ENCODE measurements around the gene THUMPD2. TPM values are rescaled to one million over a fixed set of nuclear protein-coding genes. Genes with fewer than 3 reads are reported as not detected.

THUMPD2 gene
- total and polyA plus RNA-seq, 4 experiments from 2014 or later, result 5.6 to 11.6 (median 8.4) TPM

DNA sequence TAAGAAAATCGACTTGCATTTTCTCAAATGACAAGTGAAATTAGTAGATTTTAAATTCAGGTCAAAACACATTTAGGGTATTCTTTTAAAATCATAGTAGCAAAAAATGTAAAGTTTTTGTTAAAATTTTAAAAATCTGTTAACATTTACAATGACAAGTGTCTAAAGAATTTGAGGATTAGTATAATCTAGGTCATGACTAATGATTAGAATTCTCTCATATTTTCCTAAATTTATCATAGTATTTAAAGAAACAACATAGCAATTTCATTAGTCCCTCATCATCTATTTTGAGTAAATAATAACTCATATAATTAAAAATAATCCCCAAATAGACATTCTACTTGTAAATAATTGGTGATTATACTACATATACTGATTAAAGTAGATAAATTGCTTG is 23.6 kb downstream of the THUMPD2 start:
- Histone ChIP-seq H3K36me3 (ENCODE audit: insufficient read depth, low read length) (peaks cover 37% of the 10 kb centered on the region), H3K4me3 (ENCODE audit: low read length in 2 of 2) (no peak overlapping the region), H3K27ac (ENCODE audit: low read depth, low read length) (no peak overlapping the region), H3K4me1 (ENCODE audit: insufficient read depth, low read length) (no peaks in the 10 kb centered on the region), H3K9me3 (ENCODE audit: control insufficient read depth in 1 of 2, low read length in 2 of 2) (no peaks in the 10 kb centered on the region), H3K27me3 (ENCODE audit: insufficient read depth, low read length) (no peaks in the 10 kb centered on the region)
- no peak for DNase-seq
- CTCF ChIA-PET (ENCODE audit: partially characterized antibody), result no interaction called here
- no peaks in the 10 kb centered on the region for H3K9me3 Mint-ChIP-seq
- H3K4me1 Mint-ChIP-seq, result peaks cover 0 to 1% (median 0%) of the 10 kb centered on the region in 4 donors
- no peak overlapping the region for H3K4me3 Mint-ChIP-seq
- no peaks in the 10 kb centered on the region for H3K27me3 Mint-ChIP-seq
- POLR2A ChIA-PET (ENCODE audit: partially characterized antibody), result no interaction called here
- H3K27ac Mint-ChIP-seq, result no peak overlapping the region
- intact Hi-C loops (cut with micrococcal nuclease), result no loop called here
- peaks cover 64 to 71% of the 10 kb centered on the region in 2 donors for H3K36me3 Mint-ChIP-seq

DNA sequence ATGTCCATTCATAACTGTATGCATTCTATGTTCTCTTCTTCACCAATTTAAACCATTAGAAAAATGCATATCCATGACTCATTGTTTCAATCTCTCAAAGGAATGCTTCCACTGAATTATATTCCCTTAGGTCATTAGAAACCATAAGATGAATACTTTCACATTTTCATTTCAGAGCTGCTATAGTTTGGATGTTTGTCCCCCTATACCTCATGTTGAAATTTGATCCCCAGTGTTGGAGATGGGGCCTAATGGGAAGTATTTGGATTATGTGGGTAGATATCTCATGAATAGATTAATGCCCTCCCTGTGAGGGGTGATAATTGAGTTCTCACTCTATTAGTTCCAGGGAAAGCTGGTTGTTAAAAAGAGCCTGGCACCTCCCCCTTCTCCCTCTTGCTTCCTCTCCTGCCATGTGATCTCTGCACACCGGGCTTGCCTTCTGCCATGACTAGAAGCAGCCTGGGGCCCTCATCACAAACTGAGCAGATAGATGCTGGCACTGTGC is 35.7 kb downstream of the THUMPD2 start:
- H3K4me3 Mint-ChIP-seq, result no peak overlapping the region
- H3K9me3 Mint-ChIP-seq, result no peaks in the 10 kb centered on the region
- H3K27me3 Mint-ChIP-seq, result no peaks in the 10 kb centered on the region
- ChIA-PET CTCF (ENCODE audit: partially characterized antibody) (interaction anchor here (1.4 to 1.6 kb wide), 2 partner anchors 9 to 13 kb away, joined by 4 read pairs; no protein-coding TSS in a partner anchor), POLR2A (ENCODE audit: partially characterized antibody) (no interaction called here)
- Histone ChIP-seq H3K27me3 (ENCODE audit: insufficient read depth, low read length) (no peaks in the 10 kb centered on the region), H3K36me3 (ENCODE audit: insufficient read depth, low read length) (peaks cover 22% of the 10 kb centered on the region), H3K9me3 (ENCODE audit: control insufficient read depth in 1 of 2, low read length in 2 of 2) (no peaks in the 10 kb centered on the region), H3K4me1 (ENCODE audit: insufficient read depth, low read length) (no peaks in the 10 kb centered on the region), H3K27ac (ENCODE audit: low read depth, low read length) (no peak overlapping the region), H3K4me3 (ENCODE audit: low read length in 2 of 2) (no peak overlapping the region)
- peaks cover 0 to 4% (median 0%) of the 10 kb centered on the region in 4 donors for H3K4me1 Mint-ChIP-seq
- H3K36me3 Mint-ChIP-seq, result peaks cover 51 to 55% of the 10 kb centered on the region in 2 donors
- DNase-seq, result no peak
- intact Hi-C loops (cut with micrococcal nuclease), result no loop called here
- no peak overlapping the region for H3K27ac Mint-ChIP-seq

DNA sequence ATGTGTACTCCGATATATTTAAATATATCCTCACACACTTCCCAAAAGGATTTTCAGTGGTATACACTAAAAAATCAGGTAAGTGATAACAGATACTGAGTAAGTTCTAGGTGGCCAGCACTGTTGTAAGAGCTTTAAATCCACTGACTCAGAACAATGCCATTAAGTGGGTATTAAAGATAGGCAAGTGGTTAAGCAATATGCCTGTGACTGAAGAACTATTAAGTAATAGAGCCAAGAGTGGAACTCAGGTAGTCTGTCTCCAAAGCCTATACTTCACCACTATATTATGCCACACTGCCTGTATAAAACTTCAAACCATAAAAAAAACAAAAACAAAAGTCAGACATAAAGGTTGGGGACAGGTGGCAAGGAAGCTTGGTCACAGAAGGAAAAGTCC is 37.2 kb downstream of the THUMPD2 start:
- Mint-ChIP-seq H3K9me3 (no peaks in the 10 kb centered on the region), H3K27ac (no peak overlapping the region), H3K36me3 (peaks cover 58 to 63% of the 10 kb centered on the region in 2 donors), H3K27me3 (no peaks in the 10 kb centered on the region), H3K4me3 (no peak overlapping the region), H3K4me1 (peaks cover 0 to 4% (median 0%) of the 10 kb centered on the region in 4 donors)
- H3K4me1 ChIP-seq (ENCODE audit: insufficient read depth, low read length), result no peaks in the 10 kb centered on the region
- POLR2A ChIA-PET (ENCODE audit: partially characterized antibody), result no interaction called here
- H3K27ac ChIP-seq (ENCODE audit: low read depth, low read length), result no peak overlapping the region
- no peaks in the 10 kb centered on the region for H3K9me3 ChIP-seq (ENCODE audit: control insufficient read depth in 1 of 2, low read length in 2 of 2)
- DNase-seq, result no peak
- CTCF ChIA-PET (ENCODE audit: partially characterized antibody), result no interaction called here
- intact Hi-C loops (cut with micrococcal nuclease), result no loop called here
- peaks cover 25% of the 10 kb centered on the region for H3K36me3 ChIP-seq (ENCODE audit: insufficient read depth, low read length)
- H3K27me3 ChIP-seq (ENCODE audit: insufficient read depth, low read length), result no peaks in the 10 kb centered on the region
- H3K4me3 ChIP-seq (ENCODE audit: low read length in 2 of 2), result no peak overlapping the region

DNA sequence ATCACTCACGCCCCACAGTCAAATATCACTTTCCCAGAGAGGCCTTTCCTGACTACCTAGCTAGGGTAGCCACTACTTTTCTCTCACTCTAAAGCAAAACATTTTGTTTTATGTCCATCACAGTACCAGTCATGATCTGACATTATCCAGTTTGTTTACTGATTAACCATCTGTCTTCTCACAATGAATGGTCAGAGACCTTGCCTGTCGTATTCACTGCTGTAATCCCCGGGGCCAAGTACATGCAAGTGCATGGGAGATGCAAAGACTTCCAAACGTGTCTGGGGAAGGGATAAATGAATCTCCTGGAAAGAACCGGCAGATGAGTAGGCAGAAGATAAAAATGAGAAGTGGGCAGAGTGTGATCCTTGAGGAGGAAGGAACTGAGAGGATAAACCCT is 39.7 kb downstream of the THUMPD2 start:
- Histone ChIP-seq H3K36me3 (ENCODE audit: insufficient read depth, low read length) (peaks cover 30% of the 10 kb centered on the region), H3K9me3 (ENCODE audit: control insufficient read depth in 1 of 2, low read length in 2 of 2) (no peaks in the 10 kb centered on the region), H3K4me3 (ENCODE audit: low read length in 2 of 2) (no peak overlapping the region), H3K4me1 (ENCODE audit: insufficient read depth, low read length) (no peaks in the 10 kb centered on the region), H3K27me3 (ENCODE audit: insufficient read depth, low read length) (no peaks in the 10 kb centered on the region), H3K27ac (ENCODE audit: low read depth, low read length) (no peak overlapping the region)
- CTCF ChIA-PET (ENCODE audit: partially characterized antibody), result no interaction called here
- peaks cover 0 to 6% (median 0%) of the 10 kb centered on the region in 4 donors for H3K4me1 Mint-ChIP-seq
- no peak for DNase-seq
- H3K27ac Mint-ChIP-seq, result no peak overlapping the region
- peaks cover 69 to 75% of the 10 kb centered on the region in 2 donors for H3K36me3 Mint-ChIP-seq
- no peak overlapping the region for H3K4me3 Mint-ChIP-seq
- H3K9me3 Mint-ChIP-seq, result no peaks in the 10 kb centered on the region
- POLR2A ChIA-PET (ENCODE audit: partially characterized antibody), result no interaction called here
- H3K27me3 Mint-ChIP-seq, result no peaks in the 10 kb centered on the region
- intact Hi-C loops (cut with micrococcal nuclease), result no loop called here

DNA sequence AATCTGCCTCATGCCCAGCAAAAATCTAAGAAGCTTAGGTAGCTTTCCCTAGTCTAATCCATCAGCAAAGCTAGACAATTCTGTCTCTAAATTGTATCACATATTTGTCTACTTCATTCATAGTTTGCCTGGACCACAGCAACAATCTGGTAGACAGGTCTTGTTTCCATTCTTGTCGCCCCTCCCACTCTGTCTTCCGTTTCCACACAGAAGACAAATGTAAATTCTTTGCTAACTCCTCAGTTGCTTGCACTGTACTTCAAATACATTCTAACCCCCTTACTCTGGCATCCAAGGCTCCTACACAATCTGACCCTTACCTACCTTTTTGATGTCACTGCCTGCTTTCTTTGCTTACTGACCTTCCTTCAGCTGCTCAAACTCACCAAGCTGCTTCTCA is 40.1 kb downstream of the THUMPD2 start:
- Mint-ChIP-seq H3K36me3 (peaks cover 73 to 79% of the 10 kb centered on the region in 2 donors), H3K9me3 (no peaks in the 10 kb centered on the region), H3K27ac (peak overlapping the region in 1 of 7 donors; percentile 19), H3K4me1 (peaks cover 0 to 6% (median 0%) of the 10 kb centered on the region in 4 donors), H3K4me3 (no peak overlapping the region), H3K27me3 (no peaks in the 10 kb centered on the region)
- no peak overlapping the region for H3K4me3 ChIP-seq (ENCODE audit: low read length in 2 of 2)
- ChIA-PET CTCF (ENCODE audit: partially characterized antibody) (no interaction called here), POLR2A (ENCODE audit: partially characterized antibody) (no interaction called here)
- peaks cover 30% of the 10 kb centered on the region for H3K36me3 ChIP-seq (ENCODE audit: insufficient read depth, low read length)
- H3K27me3 ChIP-seq (ENCODE audit: insufficient read depth, low read length), result no peaks in the 10 kb centered on the region
- H3K27ac ChIP-seq (ENCODE audit: low read depth, low read length), result no peak overlapping the region
- intact Hi-C loops (cut with micrococcal nuclease), result no loop called here
- no peaks in the 10 kb centered on the region for H3K4me1 ChIP-seq (ENCODE audit: insufficient read depth, low read length)
- no peak for DNase-seq
- H3K9me3 ChIP-seq (ENCODE audit: control insufficient read depth in 1 of 2, low read length in 2 of 2), result no peaks in the 10 kb centered on the region

DNA sequence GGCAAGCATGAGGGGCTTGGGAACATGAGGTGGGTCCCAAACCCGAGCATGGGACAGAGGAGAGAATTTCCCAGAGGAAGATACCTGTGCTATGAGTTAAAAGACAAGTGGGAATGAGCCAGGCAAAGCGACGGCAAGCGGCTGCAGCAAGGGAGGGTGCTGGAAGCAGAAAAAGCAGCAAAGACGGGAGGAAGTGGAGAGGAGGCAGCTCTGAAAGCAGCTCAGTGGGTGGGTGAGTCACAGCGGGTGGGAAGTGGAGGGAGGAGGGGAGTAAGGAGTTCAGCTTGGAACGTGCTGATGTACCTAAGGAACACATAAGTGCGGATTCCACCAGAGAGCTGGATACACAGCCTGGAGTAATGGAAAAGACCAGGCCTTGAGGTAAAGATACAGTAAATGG is 41.4 kb downstream of the THUMPD2 start:
- peaks cover 18% of the 10 kb centered on the region for H3K36me3 ChIP-seq (ENCODE audit: insufficient read depth, low read length)
- ChIA-PET POLR2A (ENCODE audit: partially characterized antibody) (no interaction called here), CTCF (ENCODE audit: partially characterized antibody) (no interaction called here)
- H3K27ac ChIP-seq (ENCODE audit: low read depth, low read length), result no peak overlapping the region
- Mint-ChIP-seq H3K4me3 (no peak overlapping the region), H3K36me3 (peaks cover 71 to 77% of the 10 kb centered on the region in 2 donors), H3K27ac (peak overlapping the region in 2 of 7 donors; percentile 10 to 33), H3K27me3 (no peaks in the 10 kb centered on the region), H3K9me3 (no peaks in the 10 kb centered on the region), H3K4me1 (peaks cover 0 to 6% (median 0%) of the 10 kb centered on the region in 4 donors)
- no peaks in the 10 kb centered on the region for H3K4me1 ChIP-seq (ENCODE audit: insufficient read depth, low read length)
- intact Hi-C loops (cut with micrococcal nuclease), result no loop called here
- no peaks in the 10 kb centered on the region for H3K9me3 ChIP-seq (ENCODE audit: control insufficient read depth in 1 of 2, low read length in 2 of 2)
- no peak overlapping the region for H3K4me3 ChIP-seq (ENCODE audit: low read length in 2 of 2)
- no peak for DNase-seq
- H3K27me3 ChIP-seq (ENCODE audit: insufficient read depth, low read length), result no peaks in the 10 kb centered on the region

DNA sequence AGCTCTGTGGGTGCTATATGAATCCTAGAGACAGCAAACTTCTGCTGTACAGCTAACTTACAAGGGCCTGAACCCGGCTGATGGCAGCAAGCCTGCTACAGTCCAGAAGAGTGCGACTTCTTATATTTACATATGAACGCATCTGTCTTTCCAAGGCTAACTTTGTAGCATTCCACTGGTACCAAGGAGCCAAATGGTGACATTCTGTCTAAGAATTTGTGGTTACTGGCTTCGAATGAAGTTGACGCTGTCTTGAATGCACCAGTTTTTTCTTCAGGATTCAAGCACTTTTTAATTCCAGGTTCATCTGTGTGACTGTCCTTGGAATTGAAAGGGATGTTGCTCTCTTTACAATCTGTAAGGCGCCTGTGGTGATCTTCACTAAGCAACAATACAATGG is 42.4 kb downstream of the THUMPD2 start:
- H3K36me3 Mint-ChIP-seq, result peaks cover 67 to 68% of the 10 kb centered on the region in 2 donors
- no peak for DNase-seq
- CTCF ChIA-PET (ENCODE audit: partially characterized antibody), result no interaction called here
- H3K9me3 Mint-ChIP-seq, result peaks cover 0 to under 1% (median 0%) of the 10 kb centered on the region in 8 donors
- Histone ChIP-seq H3K27me3 (ENCODE audit: insufficient read depth, low read length) (no peaks in the 10 kb centered on the region), H3K27ac (ENCODE audit: low read depth, low read length) (no peak overlapping the region), H3K4me3 (ENCODE audit: low read length in 2 of 2) (no peak overlapping the region), H3K4me1 (ENCODE audit: insufficient read depth, low read length) (no peaks in the 10 kb centered on the region), H3K9me3 (ENCODE audit: control insufficient read depth in 1 of 2, low read length in 2 of 2) (no peaks in the 10 kb centered on the region), H3K36me3 (ENCODE audit: insufficient read depth, low read length) (peaks cover 18% of the 10 kb centered on the region)
- POLR2A ChIA-PET (ENCODE audit: partially characterized antibody), result no interaction called here
- peaks cover 0 to 6% (median 0%) of the 10 kb centered on the region in 4 donors for H3K4me1 Mint-ChIP-seq
- no peaks in the 10 kb centered on the region for H3K27me3 Mint-ChIP-seq
- H3K27ac Mint-ChIP-seq, result no peak overlapping the region
- H3K4me3 Mint-ChIP-seq, result no peak overlapping the region
- intact Hi-C loops (cut with micrococcal nuclease), result no loop called here

DNA sequence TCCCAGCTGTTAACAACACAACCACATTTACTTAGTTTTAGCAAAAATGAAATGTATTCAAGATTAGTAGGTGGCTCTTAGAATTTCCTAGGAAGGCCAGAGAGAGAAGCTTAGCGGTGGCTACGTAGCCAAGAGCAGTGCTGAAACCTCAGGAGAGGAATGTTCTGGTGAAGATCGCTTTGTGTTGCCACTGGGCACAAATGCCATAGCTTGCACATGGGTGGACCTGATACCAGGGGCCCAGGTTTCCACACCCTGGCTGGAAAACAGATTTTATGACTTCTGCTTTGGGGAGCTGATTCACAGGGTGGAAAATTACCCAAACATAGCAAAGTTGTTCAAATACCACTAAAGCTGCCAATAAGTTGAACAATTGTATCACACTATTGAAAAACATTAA is 43.4 kb downstream of the THUMPD2 start:
- no peak overlapping the region for H3K4me3 Mint-ChIP-seq
- no peaks in the 10 kb centered on the region for H3K27me3 Mint-ChIP-seq
- H3K36me3 Mint-ChIP-seq, result peaks cover 58 to 61% of the 10 kb centered on the region in 2 donors
- no peak overlapping the region for H3K27ac ChIP-seq (ENCODE audit: low read depth, low read length)
- H3K36me3 ChIP-seq (ENCODE audit: insufficient read depth, low read length), result peaks cover 18% of the 10 kb centered on the region
- no peak overlapping the region for H3K4me3 ChIP-seq (ENCODE audit: low read length in 2 of 2)
- no peak for DNase-seq
- CTCF ChIA-PET (ENCODE audit: partially characterized antibody), result no interaction called here
- H3K4me1 Mint-ChIP-seq, result peaks cover 0 to 6% (median 0%) of the 10 kb centered on the region in 4 donors
- no peaks in the 10 kb centered on the region for H3K4me1 ChIP-seq (ENCODE audit: insufficient read depth, low read length)
- peaks cover 0 to 1% (median 0%) of the 10 kb centered on the region in 8 donors for H3K9me3 Mint-ChIP-seq
- POLR2A ChIA-PET (ENCODE audit: partially characterized antibody), result no interaction called here
- intact Hi-C loops (cut with micrococcal nuclease), result no loop called here
- H3K9me3 ChIP-seq (ENCODE audit: control insufficient read depth in 1 of 2, low read length in 2 of 2), result no peaks in the 10 kb centered on the region
- no peak overlapping the region for H3K27ac Mint-ChIP-seq
- no peaks in the 10 kb centered on the region for H3K27me3 ChIP-seq (ENCODE audit: insufficient read depth, low read length)

All from CD4-positive, alpha-beta memory T cell (primary cell).